ENCODE measurements around the gene KRT79. TPM values are rescaled to one million over a fixed set of nuclear protein-coding genes. Genes with fewer than 3 reads are reported as not detected.

The KRT79 gene
- total and polyA plus RNA-seq, 5 donors = 0.09 TPM; not detected in 4

DNA sequence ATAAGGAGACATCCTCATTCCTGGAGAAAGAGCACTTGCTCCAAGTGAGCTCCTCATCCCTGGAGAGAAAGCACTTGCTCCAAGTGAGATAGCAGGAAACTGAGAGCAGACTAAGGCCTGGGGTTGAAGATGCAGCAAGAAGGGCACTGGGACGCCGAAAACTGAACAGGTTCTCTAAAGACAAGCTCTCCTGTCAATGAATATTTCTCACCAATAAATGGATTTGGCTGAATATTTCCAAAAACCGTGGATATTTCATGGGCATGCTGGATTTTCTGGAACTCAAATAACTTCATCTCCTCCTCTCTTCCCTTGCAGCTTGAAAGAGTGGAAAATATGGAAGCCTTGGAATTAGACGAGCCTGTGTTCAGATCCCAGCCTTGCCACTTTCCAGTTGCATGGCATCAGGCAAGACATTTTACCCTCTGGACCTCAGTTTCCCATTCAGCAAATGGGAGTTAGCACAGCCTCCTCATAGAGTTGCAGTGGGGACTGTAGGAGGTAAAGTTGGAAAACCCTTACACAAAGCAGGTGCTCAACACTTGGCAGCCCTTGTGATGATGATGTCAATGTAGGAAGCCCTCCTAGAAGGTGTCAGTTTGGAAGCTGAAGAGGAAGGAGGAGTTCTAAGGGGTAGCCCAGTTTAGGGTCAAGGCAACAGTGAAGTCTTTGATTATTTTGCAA lies 52.6 kb downstream of the KRT79 start:
- ATAC-seq (no peak), DNase-seq (no peak)
- 61% methylated on average over 4 of the region's 4 CpGs for WGBS
- intact Hi-C loops (cut with DNase I) = no loop called here
- Histone ChIP-seq H3K9me3 (ENCODE audit: control insufficient read depth, low read length) (no peaks in the 10 kb centered on the region), H3K27me3 (ENCODE audit: control insufficient read depth, insufficient read depth) (no peaks in the 10 kb centered on the region), H3K27ac (ENCODE audit: low read length) (no peak overlapping the region), H3K4me3 (ENCODE audit: low read length) (no peak overlapping the region), H3K4me1 (ENCODE audit: control insufficient read depth, insufficient read depth, low read length) (no peaks in the 10 kb centered on the region)

DNA sequence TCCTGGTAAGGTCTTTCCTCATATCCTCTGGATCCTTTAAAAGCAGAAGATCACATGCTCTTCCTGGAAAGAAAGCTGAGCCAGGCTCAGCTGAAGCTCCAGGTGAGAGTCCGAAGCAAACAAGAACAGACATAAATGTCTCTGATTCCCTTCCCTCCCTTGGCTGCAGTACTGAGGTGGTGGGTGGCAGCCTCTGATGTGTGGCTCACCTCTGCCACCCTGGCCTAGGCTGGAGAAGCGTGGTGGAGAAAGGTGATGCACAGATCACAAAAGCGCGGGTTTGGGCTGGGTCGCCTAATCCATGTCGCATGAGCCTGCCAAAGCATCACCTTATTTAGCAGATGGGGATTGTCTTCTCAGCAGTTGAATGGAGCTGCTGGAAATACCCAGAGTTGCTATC lies 54.2 kb downstream of the KRT79 start:
- WGBS = 88% methylated on average over 6 of the region's 6 CpGs
- ATAC-seq = no peak
- Histone ChIP-seq H3K27ac (ENCODE audit: low read length) (no peak overlapping the region), H3K9me3 (ENCODE audit: control insufficient read depth, low read length) (no peaks in the 10 kb centered on the region), H3K27me3 (ENCODE audit: control insufficient read depth, insufficient read depth) (no peaks in the 10 kb centered on the region), H3K4me1 (ENCODE audit: control insufficient read depth, insufficient read depth, low read length) (no peaks in the 10 kb centered on the region), H3K4me3 (ENCODE audit: low read length) (no peak overlapping the region)
- no peak for DNase-seq
- intact Hi-C loops (cut with DNase I) = no loop called here

DNA sequence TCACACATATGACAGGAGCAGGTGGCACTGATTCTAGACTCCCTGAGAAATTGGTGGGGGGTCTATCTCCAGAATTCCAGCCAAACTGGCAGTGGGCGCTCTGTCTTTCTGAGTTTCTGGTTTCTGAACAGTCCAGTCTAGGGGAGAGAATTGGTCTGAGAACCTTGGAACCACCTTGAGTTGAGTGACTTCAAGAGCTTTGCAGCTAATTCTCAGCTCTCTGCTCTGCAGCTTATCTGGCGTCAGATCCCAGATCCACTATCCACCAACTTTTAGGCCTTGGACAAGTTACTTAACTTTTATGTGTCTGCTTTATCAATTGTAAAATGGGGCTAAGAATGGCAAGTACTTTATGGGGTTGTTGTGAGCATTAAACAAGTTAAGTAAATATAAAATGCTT lies 55.3 kb downstream of the KRT79 start:
- ATAC-seq (no peak), DNase-seq (no peak)
- Histone ChIP-seq H3K27me3 (ENCODE audit: control insufficient read depth, insufficient read depth) (no peaks in the 10 kb centered on the region), H3K4me3 (ENCODE audit: low read length) (no peak overlapping the region), H3K27ac (ENCODE audit: low read length) (no peak overlapping the region), H3K9me3 (ENCODE audit: control insufficient read depth, low read length) (no peaks in the 10 kb centered on the region), H3K4me1 (ENCODE audit: control insufficient read depth, insufficient read depth, low read length) (no peaks in the 10 kb centered on the region)
- WGBS = 87% methylated on average over 2 of the region's 2 CpGs
- intact Hi-C loops (cut with DNase I) = no loop called here

DNA sequence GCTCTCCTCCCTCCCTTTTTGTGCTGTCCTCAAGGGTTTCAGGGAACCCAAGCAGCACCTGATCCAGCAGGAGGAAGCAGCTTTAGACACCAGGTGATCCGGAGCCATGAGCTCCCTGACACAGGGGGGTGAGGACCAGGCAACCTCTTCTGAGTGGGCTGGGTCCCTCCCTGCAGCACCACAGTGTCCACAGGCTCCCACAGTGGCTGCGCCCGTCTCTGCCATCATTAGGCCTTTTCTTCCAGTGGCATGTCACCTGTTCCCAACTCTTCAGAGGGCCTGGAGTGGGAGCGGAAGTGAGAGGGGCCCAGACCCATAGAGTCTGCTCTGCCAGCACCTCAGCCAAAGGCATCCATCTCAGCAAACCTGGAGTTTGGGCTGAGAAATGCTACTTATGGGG lies 56.5 kb downstream of the KRT79 start:
- 93% methylated on average over 4 of the region's 4 CpGs for WGBS
- Histone ChIP-seq H3K27ac (ENCODE audit: low read length) (no peak overlapping the region), H3K9me3 (ENCODE audit: control insufficient read depth, low read length) (no peaks in the 10 kb centered on the region), H3K4me3 (ENCODE audit: low read length) (no peak overlapping the region), H3K4me1 (ENCODE audit: control insufficient read depth, insufficient read depth, low read length) (no peaks in the 10 kb centered on the region), H3K27me3 (ENCODE audit: control insufficient read depth, insufficient read depth) (no peaks in the 10 kb centered on the region)
- no peak for DNase-seq
- ATAC-seq = no peak
- intact Hi-C loops (cut with DNase I) = no loop called here

DNA sequence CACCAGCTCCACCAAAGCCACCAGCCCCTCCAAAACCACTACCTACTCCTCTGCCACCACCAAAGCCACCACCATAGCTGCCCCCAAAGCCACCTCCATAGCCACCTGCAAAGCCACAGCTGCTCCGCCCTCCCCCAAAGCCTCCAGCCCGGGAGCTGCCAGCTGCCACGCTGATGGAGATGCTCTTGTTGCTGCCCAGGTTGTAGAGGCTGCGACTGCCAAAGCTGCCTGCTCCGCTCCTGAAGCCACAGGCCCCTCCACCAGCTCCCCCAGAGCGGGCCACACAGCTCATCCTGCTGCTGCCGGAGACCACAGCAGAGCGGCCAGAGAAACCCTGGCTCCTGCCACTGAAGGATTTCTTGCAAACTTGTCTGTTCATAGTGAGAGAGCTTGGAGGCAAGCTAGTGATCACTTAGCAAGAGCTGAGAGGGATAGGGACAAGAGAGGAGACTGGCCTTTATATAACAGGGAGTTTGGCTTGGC lies 57.2 kb downstream of the KRT79 start, which contains the start of gene KRT76:
TSS of gene KRT76 (minus strand) at position 433 of the 483 bp plus-strand sequence. CDS start at position 379, 54 bp downstream.
- Histone ChIP-seq H3K4me1 (ENCODE audit: control insufficient read depth, insufficient read depth, low read length) (no peaks in the 10 kb centered on the region), H3K27ac (ENCODE audit: low read length) (no peak within 1 kb of the TSS), H3K4me3 (ENCODE audit: low read length) (no peak within 1 kb of the TSS), H3K9me3 (ENCODE audit: control insufficient read depth, low read length) (no peaks in the 10 kb centered on the region), H3K27me3 (ENCODE audit: control insufficient read depth, insufficient read depth) (no peaks in the 10 kb centered on the region)
- ATAC-seq (no peak), DNase-seq (no peak)
- 86% methylated on average over 8 of the region's 8 CpGs for whole genome bisulfite sequencing
- intact Hi-C loops (cut with DNase I) = no loop called here

DNA sequence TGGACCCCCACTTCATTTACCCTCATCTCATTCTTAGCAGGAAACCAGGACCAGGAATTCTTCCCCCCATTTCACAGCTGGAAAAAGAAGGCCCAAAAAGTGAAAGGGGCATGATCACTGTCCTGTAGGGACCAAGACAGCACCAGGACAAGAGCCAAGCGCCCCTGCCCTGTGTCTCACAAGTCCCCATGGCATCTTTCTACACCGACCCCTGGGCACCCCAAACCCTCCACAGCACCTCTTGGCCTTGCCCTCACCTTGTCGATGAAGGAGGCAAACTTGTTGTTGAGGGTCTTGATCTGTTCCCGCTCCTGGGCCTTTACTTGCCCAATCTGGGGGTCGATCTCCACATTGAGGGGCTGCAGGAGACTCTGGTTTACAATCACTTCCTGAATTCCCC lies 57.7 kb downstream of the KRT79 start:
- ATAC-seq (no peak), DNase-seq (no peak)
- intact Hi-C loops (cut with DNase I) = no loop called here
- H3K27me3 ChIP-seq (ENCODE audit: control insufficient read depth, insufficient read depth) = no peaks in the 10 kb centered on the region
- H3K9me3 ChIP-seq (ENCODE audit: control insufficient read depth, low read length) = no peaks in the 10 kb centered on the region
- H3K27ac ChIP-seq (ENCODE audit: low read length) = no peak overlapping the region
- no peaks in the 10 kb centered on the region for H3K4me1 ChIP-seq (ENCODE audit: control insufficient read depth, insufficient read depth, low read length)
- H3K4me3 ChIP-seq (ENCODE audit: low read length) = no peak overlapping the region
- whole genome bisulfite sequencing = 80% methylated on average over 5 of the region's 5 CpGs

DNA sequence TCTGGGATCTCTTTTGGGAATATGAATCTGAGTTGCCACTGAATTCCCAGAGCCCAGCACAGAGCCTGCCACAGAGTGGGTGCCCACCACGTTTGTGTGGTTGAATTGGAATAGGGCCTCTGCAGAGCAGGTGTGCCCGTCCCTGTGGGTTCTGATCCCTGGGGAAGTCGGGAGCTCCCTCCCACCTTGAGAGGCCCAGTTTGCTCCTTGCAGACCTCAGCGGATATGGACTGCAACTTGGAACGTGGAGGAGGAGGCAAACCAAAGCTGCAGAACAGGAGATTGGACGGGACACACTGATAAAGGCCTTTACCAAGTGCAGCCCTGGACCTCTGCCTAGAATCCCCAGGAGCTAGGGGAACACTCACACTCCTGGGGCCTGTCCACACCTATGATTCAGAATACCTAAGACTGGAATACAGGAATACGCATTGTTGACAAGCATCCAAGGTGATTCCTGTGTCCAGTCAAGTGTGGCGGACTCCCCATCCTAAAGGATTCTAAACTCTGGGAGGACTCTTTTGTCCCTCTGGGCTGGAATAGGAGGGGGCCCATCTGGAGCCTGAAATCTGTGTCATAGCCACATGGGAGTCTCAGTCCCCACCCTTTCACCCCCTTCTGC lies 59.4 kb downstream of the KRT79 start:
- H3K27me3 ChIP-seq (ENCODE audit: control insufficient read depth, insufficient read depth) = no peaks in the 10 kb centered on the region
- intact Hi-C loops (cut with DNase I) = no loop called here
- ATAC-seq = no peak

DNA sequence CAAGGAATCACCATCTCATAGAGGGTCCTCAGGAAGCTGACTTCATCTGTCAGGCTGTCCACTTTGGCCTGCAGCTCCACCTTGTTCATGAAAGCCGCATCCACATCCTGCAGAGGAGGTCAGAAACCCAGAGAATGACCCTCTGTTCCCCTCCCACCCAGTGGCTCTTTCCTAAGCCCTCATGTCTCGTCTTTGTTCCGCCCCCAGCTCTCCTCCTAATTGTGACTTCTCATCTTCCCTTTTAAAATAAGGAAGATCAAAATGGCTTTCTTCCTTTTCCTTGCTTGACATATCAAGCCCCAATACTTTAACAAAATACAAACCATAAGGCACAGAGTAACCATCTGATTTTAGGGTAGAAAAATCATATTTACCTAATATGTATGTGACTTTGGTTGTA lies 61.3 kb downstream of the KRT79 start:
- H3K27me3 ChIP-seq (ENCODE audit: control insufficient read depth, insufficient read depth) = no peaks in the 10 kb centered on the region
- DNase-seq = no peak
- H3K27ac ChIP-seq (ENCODE audit: low read length) = no peak overlapping the region
- no peak overlapping the region for H3K4me3 ChIP-seq (ENCODE audit: low read length)
- H3K9me3 ChIP-seq (ENCODE audit: control insufficient read depth, low read length) = no peaks in the 10 kb centered on the region
- intact Hi-C loops (cut with DNase I) = no loop called here
- 68% methylated on average over 3 of the region's 3 CpGs for WGBS
- no peaks in the 10 kb centered on the region for H3K4me1 ChIP-seq (ENCODE audit: control insufficient read depth, insufficient read depth, low read length)
- ATAC-seq = no peak

More for the DNA sequence above, 59.4 kb downstream of the KRT79 start:
- no peak overlapping the region for H3K4me3 ChIP-seq (ENCODE audit: low read length)
- no peaks in the 10 kb centered on the region for H3K4me1 ChIP-seq (ENCODE audit: control insufficient read depth, insufficient read depth, low read length)
- H3K9me3 ChIP-seq (ENCODE audit: control insufficient read depth, low read length) = no peaks in the 10 kb centered on the region
- H3K27ac ChIP-seq (ENCODE audit: low read length) = no peak overlapping the region
- DNase-seq = no peak
- 61% methylated on average over 8 of the region's 8 CpGs for WGBS

DNA sequence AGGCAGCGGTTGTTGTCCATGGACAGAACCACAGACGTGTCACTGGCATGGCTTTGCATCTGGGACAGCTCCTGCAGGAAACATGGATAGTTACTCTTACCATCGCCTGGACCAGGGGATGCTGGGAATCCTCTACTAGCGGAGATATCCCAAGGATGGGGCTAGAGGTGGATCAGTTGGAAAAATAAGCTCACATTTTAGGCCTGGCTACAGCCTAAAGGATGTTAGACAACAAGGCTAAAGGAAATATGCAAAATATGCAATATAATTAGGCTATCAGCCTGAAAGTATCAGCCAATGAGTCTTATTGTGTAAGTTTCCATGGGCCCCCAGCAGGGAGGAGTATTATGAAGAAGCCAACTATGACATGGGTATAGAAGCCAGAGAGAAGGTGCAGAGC lies 61.9 kb downstream of the KRT79 start:
- intact Hi-C loops (cut with DNase I) = no loop called here
- no peak overlapping the region for H3K4me3 ChIP-seq (ENCODE audit: low read length)
- no peaks in the 10 kb centered on the region for H3K4me1 ChIP-seq (ENCODE audit: control insufficient read depth, insufficient read depth, low read length)
- ATAC-seq (no peak), DNase-seq (no peak)
- H3K27ac ChIP-seq (ENCODE audit: low read length) = no peak overlapping the region
- H3K27me3 ChIP-seq (ENCODE audit: control insufficient read depth, insufficient read depth) = no peaks in the 10 kb centered on the region
- no peaks in the 10 kb centered on the region for H3K9me3 ChIP-seq (ENCODE audit: control insufficient read depth, low read length)
- 83% methylated on average over 4 of the region's 4 CpGs for WGBS

DNA sequence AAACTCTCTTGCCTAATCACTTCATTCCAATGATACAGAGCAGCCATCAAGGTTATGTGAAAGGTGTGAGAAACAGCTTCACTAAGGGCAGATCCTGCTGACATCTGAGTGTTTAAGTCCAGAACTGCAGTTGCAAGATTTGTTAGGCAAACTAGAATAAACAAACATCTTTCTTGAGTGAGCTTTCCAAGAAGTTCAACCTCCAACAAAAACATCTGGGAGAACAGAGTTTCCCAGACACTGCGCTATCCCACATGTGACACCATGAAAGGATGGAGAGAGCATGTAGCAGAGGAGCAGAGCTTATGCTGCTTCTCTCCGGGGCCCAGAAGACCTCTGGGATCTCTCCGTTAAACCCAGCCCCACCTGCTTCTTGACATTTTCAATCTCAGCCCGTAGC lies 62.6 kb downstream of the KRT79 start:
- ATAC-seq (no peak), DNase-seq (no peak)
- Histone ChIP-seq H3K27ac (ENCODE audit: low read length) (no peak overlapping the region), H3K4me1 (ENCODE audit: control insufficient read depth, insufficient read depth, low read length) (no peaks in the 10 kb centered on the region), H3K27me3 (ENCODE audit: control insufficient read depth, insufficient read depth) (no peaks in the 10 kb centered on the region), H3K4me3 (ENCODE audit: low read length) (no peak overlapping the region), H3K9me3 (ENCODE audit: control insufficient read depth, low read length) (no peaks in the 10 kb centered on the region)
- WGBS = 79% methylated on average over 4 of the region's 4 CpGs
- intact Hi-C loops (cut with DNase I) = no loop called here
